Motor neuron (in vitro differentiated cells): ENCODE data around the gene TEFM. TPM values are rescaled to one million over a fixed set of nuclear protein-coding genes. Genes with fewer than 3 reads are reported as not detected.
"Not testable (repeated sequence)": the region's sequence is repeated elsewhere in the genome, so short reads cannot be mapped to it uniquely, and the experiment has no call there.

Source experiments
- ATAC-seq, 8 experiments: fragments of 200-7000 bp; cut with Tn5 transposase; replicated peaks in 6 of 8; 2 replicates each; pipeline ENCODE4 v1.8.0; 2021; ENCODE audit warnings: mild to moderate bottlenecking in 8 of 8, moderate library complexity in 8 of 8
- H3K27ac ChIP-seq, 2 donors: fragments of 250-450 bp; sonication (Bioruptor Pico); 2 replicates each; pipeline ENCODE4 v1.9.0; 2021; ENCODE audit warnings: antibody characterized with exemption in 2 of 2, mild to moderate bottlenecking in 2 of 2, moderate library complexity in 1 of 2
- H3K4me1 ChIP-seq, 2 donors: fragments of 250-450 bp; sonication (Bioruptor Pico); replicated peaks in 1 of 2; 2 replicates each; pipeline ENCODE4 v1.6.1; 2021; ENCODE audit warnings: antibody characterized with exemption in 2 of 2, mild to moderate bottlenecking in 2 of 2, moderate library complexity in 1 of 2
- H3K4me3 ChIP-seq, 5 donors: fragments of 250-450 bp; sonication (Bioruptor Pico); 2 replicates each; pipeline ENCODE4 v1.9.0; 2021; ENCODE audit warnings: antibody characterized with exemption in 5 of 5, mild to moderate bottlenecking in 5 of 5, moderate library complexity in 4 of 5
- WGBS, 10 experiments: fragments of 450-650 bp; shearing (Covaris generic); methylation state at CpG; one replicate each; pipeline ENCODE4 v1.0.0; 2022; 5-methylcytosine and 5-hydroxymethylcytosine counted together
- in situ Hi-C, 9 experiments: fragments of 400-800 bp; cut with MboI; loops; one replicate each; pipeline ENCODE4 v1.15.0; 2021; ENCODE audit warnings: low sequenced_read_pairs in 9 of 9, low pct_unique_long_range_greater_than_20kb in 2 of 9; ENCODE audit not compliant: unreplicated experiment in 9 of 9
- total RNA-seq, 8 experiments: library from RNA; unstranded; fragments of 300-600 nt; gene quantifications; 2 replicates each; pipeline versions ENCODE4 v1.2.3 to v1.2.4, GENCODE V29; 2022

Gene TEFM
- total RNA-seq, 8 experiments from 2014 or later = 10.0 to 43.2 (median 19.2) TPM

GRCh38 chr17:30929861-30930260, 23.8 kb upstream of the TEFM start:
- ATAC-seq, H3K4me1 ChIP-seq, H3K4me3 ChIP-seq, H3K27ac ChIP-seq, in situ Hi-C loops: not testable (repeated sequence)
- 58 to 100% (median 83%) methylated on average over 1 to 3 of the region's 3 CpGs; no CpG with 5 or more reads in 2 of the 10 experiments for WGBS, 10 experiments

GRCh38 chr17:30929081-30929633, 23.1 kb upstream of the TEFM start:
- ATAC-seq = no peak
- 32 to 82% (median 50%) methylated on average over 1 to 8 of the region's 8 CpGs; no CpG with 5 or more reads in 4 of the 10 experiments for WGBS, 10 experiments
- H3K4me1 ChIP-seq = no peaks in the 10 kb centered on the region
- H3K4me3 ChIP-seq = no peak overlapping the region
- H3K27ac ChIP-seq = no peak overlapping the region
- in situ Hi-C loops = no loop called here

- ATAC-seq = no peak
- 69 to 80% (median 80%) methylated on average over 1 to 3 of the region's 3 CpGs; no CpG with 5 or more reads in 7 of the 10 experiments for WGBS, 10 experiments
- no peak overlapping the region for H3K27ac ChIP-seq
- no peaks in the 10 kb centered on the region for H3K4me1 ChIP-seq
- in situ Hi-C loops = no loop called here
- H3K4me3 ChIP-seq = no peak overlapping the region
Measured at GRCh38 chr17:30928584-30928983, 22.5 kb upstream of the TEFM start.

- H3K27ac ChIP-seq = no peak overlapping the region
- WGBS, 10 experiments = 40 to 100% (median 88%) methylated on average over 1 to 5 of the region's 5 CpGs; no CpG with 5 or more reads in 3 of the 10 experiments
- in situ Hi-C loops = no loop called here
- no peak for ATAC-seq
- no peaks in the 10 kb centered on the region for H3K4me1 ChIP-seq
- H3K4me3 ChIP-seq = no peak overlapping the region
Measured at GRCh38 chr17:30927756-30928155, 21.7 kb upstream of the TEFM start.

GRCh38 chr17:30926516-30926915, 20.5 kb upstream of the TEFM start:
- in situ Hi-C loops = no loop called here
- no peak for ATAC-seq
- H3K4me1 ChIP-seq = no peaks in the 10 kb centered on the region
- WGBS, 10 experiments = 20 to 90% (median 79%) methylated on average over 1 to 4 of the region's 6 CpGs; no CpG with 5 or more reads in 6 of the 10 experiments
- H3K4me3 ChIP-seq = no peak overlapping the region
- no peak overlapping the region for H3K27ac ChIP-seq

- in situ Hi-C loops = no loop called here
- Histone ChIP-seq H3K4me1 (no peaks in the 10 kb centered on the region), H3K27ac (no peak overlapping the region), H3K4me3 (no peak overlapping the region)
- ATAC-seq = no peak
- WGBS, 10 experiments = 25 to 100% (median 77%) methylated on average over 1 to 2 of the region's 2 CpGs; no CpG with 5 or more reads in 3 of the 10 experiments
Measured at GRCh38 chr17:30924341-30924740, 18.3 kb upstream of the TEFM start.

- ATAC-seq = peak; percentile 58 to 75 (median 68)
- no peaks in the 10 kb centered on the region for H3K4me1 ChIP-seq
- in situ Hi-C loops = no loop called here
- H3K4me3 ChIP-seq = peak overlapping the region; percentile 24 to 40 (median 38)
- no peak overlapping the region for H3K27ac ChIP-seq
- 18 to 40% (median 40%) methylated on average over 1 to 7 of the region's 66 CpGs; no CpG with 5 or more reads in 7 of the 10 experiments for WGBS, 10 experiments
Measured at GRCh38 chr17:30922235-30923030, 16.4 kb upstream of the TEFM start.

- Histone ChIP-seq H3K27ac (no peak within 1 kb of the TSS), H3K4me3 (peak within 1 kb of the TSS; percentile 24 to 40 (median 38)), H3K4me1 (no peaks in the 10 kb centered on the region)
- in situ Hi-C loops = no loop called here
- WGBS, 10 experiments = 9 to 50% (median 32%) methylated on average over 1 to 16 of the region's 60 CpGs; no CpG with 5 or more reads in 2 of the 10 experiments
- ATAC-seq = peak; percentile 81 to 91 (median 84)
Measured at GRCh38 chr17:30921544-30922196, 15.6 kb upstream of the TEFM start, which contains the start of gene ADAP2. Gene ADAP2, plus strand, starts transcription at chr17:30921945. Its CDS starts 70 bp downstream, at chr17:30922015.

- H3K4me1 ChIP-seq = no peaks in the 10 kb centered on the region
- no peak overlapping the region for H3K4me3 ChIP-seq
- 59 to 100% (median 87%) methylated on average over 1 to 9 of the region's 11 CpGs for WGBS, 10 experiments
- ATAC-seq = peak in 2 of 8 experiments; percentile 28 to 50
- in situ Hi-C loops = no loop called here
- no peak overlapping the region for H3K27ac ChIP-seq
Measured at GRCh38 chr17:30920683-30921543, 14.9 kb upstream of the TEFM start.

- Histone ChIP-seq H3K4me3 (no peak overlapping the region), H3K4me1 (no peaks in the 10 kb centered on the region), H3K27ac (no peak overlapping the region)
- WGBS, 10 experiments = 18 to 80% (median 44%) methylated on average over 1 to 3 of the region's 4 CpGs; no CpG with 5 or more reads in 4 of the 10 experiments
- in situ Hi-C loops = no loop called here
- ATAC-seq = peak in 4 of 8 experiments; percentile 4 to 37 (median 16)
Measured at GRCh38 chr17:30920282-30920681, 14.2 kb upstream of the TEFM start.

GRCh38 chr17:30917050-30917449, 11.0 kb upstream of the TEFM start:
- in situ Hi-C loops = no loop called here
- H3K27ac ChIP-seq = no peak overlapping the region
- no peaks in the 10 kb centered on the region for H3K4me1 ChIP-seq
- ATAC-seq = no peak
- H3K4me3 ChIP-seq = no peak overlapping the region

GRCh38 chr17:30915833-30916611, 10.0 kb upstream of the TEFM start:
- Histone ChIP-seq H3K4me1 (no peaks in the 10 kb centered on the region), H3K4me3 (no peak overlapping the region), H3K27ac (no peak overlapping the region)
- 33 to 92% (median 59%) methylated on average over 1 to 5 of the region's 5 CpGs for WGBS, 10 experiments
- ATAC-seq = no peak
- in situ Hi-C loops = no loop called here
